Hematopoietic multipotent progenitor cell (in vitro differentiated cells): Measurements from ENCODE around the gene LRRC47. TPM values are rescaled to one million over a fixed set of nuclear protein-coding genes. Genes with fewer than 3 reads are reported as not detected.
"Not testable (repeated sequence)": the region's sequence is repeated elsewhere in the genome, so short reads cannot be mapped to it uniquely, and the experiment has no call there.

ENCODE experiments used
- DNase-seq, 3 donors: peaks; one replicate each; pipeline ENCODE4 v3.0.0-alpha.2; 2011 to 2015; ENCODE audit warnings: low read depth in 2 of 3, low spot score in 2 of 3
- total RNA-seq: library from RNA; depleted of rRNA; stranded (reverse); fragments of >200 nt; gene quantifications from one replicate; pipeline ENCODE4 v1.2.3, GENCODE V29; 2012

LRRC47 gene
- total RNA-seq, 1 donor = 27.7 TPM

DNA sequence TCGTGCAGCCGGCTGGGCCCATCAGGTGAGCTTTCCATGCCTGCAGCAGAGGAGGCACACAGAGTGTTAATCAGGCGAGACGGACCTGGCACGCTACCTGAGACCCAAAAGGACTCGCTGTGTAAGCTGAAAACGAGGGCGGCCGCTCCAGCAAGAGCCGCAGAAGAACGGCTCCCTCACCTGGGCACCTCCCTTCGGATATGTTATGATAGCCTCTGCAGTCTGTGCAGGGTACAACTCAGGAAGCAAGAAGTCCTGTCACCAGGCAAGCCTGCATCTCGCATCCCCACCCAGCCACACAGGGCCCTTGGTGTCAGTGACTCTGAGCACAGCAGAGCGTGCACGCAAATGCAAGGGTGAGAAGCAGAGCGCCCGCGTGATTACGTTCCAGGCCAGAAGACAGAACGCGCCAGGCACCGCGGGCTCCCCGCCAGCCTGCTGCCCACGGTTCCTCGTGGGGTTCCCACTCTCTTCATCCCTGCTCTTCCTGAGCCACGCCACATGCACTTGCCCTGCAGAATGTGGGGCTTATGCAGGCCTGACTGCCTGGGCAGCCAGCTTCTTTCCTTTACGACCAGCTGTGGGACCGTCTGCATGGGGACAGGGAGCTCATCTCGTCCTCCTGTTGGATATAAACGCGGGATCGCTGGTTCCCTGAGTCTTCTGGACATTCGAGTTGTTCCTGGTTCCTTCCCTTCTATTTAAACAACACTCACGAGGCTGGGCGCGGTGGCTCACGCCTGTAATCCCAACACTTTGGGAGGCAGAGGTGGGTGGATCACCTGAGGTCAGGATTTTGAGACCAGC, 20.2 kb upstream of the LRRC47 start:
- no peak for DNase-seq

DNA sequence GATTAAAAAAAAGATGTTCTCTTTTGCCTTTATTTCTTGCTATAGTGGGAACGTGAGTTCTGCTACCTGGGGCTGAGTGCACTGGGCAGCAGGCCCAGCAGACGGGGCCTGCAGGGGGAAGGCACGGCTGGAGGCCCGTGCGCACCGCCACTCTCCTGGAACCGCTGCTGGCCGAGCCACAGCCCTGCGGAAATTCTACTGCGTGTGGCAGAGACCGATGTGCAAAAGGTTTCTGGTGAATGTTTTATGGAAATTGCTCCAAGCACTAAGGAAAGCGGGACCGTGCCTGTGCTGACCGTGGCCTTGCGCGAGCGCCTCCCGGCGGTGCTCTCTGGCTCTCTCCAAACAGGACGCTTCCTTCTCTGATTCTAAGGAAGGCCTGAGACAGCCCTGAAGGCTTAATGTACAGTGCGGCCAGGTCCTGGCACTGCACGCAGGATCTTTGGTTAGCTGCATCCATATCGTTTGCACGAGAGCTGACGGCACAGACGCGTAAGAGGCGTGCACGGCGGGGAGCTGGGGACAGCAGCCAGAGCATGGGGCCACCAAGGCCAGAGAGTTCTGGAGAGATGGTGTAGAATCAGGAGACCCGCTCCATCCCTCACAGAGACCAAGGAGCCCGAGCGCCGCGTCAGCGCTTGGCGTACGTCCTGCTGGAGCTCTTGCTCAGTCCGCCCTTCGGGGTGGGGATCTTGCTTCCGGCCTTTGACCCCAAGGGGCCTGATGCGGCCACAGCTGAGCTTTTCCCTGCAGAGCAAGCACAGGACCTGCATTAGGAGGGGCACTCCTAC, 18.7 kb upstream of the LRRC47 start:
- no peak for DNase-seq

DNA sequence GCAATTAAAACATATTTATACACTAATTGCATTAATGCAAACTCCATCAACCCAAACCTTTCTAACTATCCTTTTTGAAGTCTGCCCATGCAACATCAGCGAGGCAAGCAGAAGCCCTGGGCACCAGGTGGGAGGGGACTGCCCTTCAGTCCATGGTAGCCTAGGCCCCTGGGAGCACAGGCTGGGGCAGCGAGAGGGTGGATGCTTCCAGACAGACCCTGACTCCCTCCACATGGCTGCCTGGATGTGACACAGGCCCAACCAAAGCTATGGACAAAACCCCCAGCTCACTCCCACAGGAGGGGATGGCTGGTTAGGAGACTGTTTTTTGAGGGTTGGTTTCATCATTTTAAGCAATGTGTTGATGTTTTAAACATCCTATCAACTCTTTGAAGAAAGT, 17.8 kb upstream of the LRRC47 start:
- DNase-seq = no peak

DNA sequence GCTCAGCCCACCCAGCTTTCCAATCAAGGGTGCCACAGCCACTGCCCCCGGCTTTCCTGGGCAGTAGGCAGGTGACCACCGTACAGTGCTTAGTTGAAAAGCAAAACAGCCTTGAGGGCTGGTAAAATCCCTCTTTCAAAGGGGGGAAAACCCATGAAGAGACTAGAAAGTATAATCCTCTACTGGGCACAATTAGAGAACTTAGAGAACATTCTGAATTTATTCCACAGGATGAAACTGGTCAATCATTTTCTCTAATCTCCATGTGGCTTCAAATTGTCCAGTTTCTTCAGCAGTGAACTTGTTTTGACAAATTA, 15.3 kb upstream of the LRRC47 start:
- no peak for DNase-seq

DNA sequence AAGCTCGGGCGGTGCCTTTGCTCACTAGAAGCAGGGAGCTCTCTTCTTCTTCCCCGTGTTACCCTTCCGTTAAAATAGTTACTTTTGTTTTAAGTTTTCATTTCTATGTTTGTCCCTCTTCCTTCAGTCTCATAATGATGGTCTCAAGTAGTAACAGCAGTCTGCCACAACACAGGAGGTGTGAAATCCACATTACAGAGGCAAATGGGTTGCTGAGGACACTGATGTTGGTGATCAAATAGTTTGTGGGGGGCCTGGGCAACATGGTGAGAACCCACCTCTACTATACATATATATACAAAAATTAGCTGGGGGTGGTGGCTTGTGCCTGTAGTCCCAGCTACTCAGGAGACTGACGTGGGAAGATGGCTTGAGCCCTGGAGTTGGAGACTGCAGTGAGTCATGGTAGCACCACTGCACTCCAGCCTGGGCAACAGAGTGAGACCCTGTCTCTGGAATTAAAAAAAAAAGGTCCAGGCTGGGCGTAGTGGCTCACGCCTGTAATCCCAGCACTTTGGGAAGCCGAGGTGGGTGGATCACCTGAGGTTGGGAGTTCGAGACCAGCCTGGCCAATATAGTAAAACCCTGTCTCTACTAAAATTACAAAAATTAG, 14.0 kb upstream of the LRRC47 start:
- not testable (repeated sequence) for DNase-seq

DNA sequence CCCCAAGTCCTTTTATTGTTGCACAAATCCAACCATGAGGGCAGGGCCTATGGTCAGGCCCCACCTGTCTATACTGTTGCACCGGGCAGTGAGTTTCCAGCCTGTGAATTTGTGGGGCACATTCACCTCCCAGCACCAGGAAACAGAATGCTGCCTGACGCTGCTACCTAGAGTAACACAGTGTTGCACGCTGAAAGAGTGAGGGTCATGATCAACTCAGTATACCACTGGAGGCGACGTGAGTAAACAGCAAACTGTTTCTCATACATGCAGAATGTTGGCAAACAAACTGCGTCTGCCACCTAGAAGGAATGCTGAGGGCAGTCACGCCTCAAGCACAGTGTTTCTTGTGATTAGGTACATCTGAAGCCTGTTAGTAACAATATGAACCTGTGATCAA, 13.4 kb upstream of the LRRC47 start:
- no peak for DNase-seq

DNA sequence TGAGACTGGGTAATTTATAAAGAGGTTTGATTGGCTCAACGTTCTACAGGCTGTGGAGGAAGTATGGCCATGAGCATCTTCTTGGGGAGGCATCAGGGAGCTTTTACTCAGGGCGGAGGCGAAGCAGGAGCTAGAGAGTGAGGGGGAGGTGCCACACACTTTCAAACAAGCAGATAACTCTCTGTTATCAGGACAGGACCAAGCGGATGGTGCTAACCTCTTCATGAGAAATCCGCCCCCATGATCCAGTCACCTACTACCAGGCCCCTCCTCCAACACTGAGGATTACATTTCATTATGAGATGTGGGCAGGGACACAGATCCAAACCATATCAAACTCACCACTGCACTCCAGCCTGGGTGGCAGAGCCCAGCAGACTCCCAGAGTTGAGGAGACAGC, 11.5 kb upstream of the LRRC47 start:
- DNase-seq = no peak

- DNase-seq = no peak
Measured at GRCh38 chr1:3805038-3805437, 8.7 kb upstream of the LRRC47 start.

GRCh38 chr1:3804627-3804944, 8.3 kb upstream of the LRRC47 start:
- DNase-seq = not testable (repeated sequence)

- DNase-seq = no peak
Measured at GRCh38 chr1:3803905-3804626, 7.8 kb upstream of the LRRC47 start.

DNA sequence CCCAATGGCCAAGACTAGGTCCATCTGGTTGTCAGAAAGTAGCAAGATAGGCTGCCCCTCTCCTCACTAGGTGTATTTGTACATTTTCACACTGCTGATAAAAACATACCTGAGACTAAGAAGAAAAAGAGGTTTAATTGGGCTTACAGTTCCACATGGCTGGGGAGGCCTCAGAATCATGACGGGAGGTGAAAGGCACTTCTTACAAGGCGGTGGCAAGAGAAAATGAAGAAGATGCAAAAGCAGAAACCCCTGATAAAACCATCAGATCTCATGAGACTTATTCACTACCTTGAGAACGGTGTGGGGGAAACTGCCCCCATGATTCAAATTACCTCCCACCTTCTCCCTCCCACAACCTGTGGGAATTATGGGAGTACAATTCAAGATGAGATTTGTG, 4.5 kb upstream of the LRRC47 start:
- not testable (repeated sequence) for DNase-seq

DNA sequence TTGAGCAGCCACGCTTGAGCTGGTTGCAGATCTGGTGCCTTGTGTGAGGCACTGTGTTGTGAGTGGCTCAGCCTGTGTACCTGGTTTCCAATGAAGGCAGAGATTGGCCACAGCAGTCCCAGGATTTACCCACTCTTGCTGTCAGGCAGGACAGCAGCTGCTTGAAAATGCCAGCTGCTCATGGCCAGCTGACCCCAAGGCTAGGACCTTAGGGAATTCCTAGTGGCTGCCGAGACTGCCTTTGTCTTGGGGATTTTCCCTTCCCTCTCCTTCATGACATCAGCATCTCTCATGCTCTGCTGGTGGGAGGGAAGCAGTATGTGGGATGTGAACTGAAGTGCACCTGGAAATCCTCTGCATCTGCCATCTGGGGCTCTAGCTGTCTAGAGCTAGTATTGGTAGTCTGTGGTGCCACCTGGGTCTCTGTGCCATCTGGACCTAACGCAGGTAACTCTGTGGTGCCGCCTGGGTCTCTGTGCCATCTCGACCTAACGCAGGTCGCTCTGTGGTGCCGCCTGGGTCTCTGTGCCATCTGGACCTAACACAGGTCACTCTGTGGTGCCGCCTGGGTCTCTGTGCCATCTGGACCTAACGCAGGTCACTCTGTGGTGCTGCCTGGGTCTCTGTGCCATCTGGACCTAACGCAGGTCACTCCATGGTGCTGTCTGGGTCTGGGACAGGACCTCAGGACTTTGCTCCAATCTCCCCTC, 3.8 kb upstream of the LRRC47 start:
- DNase-seq = no peak

DNA sequence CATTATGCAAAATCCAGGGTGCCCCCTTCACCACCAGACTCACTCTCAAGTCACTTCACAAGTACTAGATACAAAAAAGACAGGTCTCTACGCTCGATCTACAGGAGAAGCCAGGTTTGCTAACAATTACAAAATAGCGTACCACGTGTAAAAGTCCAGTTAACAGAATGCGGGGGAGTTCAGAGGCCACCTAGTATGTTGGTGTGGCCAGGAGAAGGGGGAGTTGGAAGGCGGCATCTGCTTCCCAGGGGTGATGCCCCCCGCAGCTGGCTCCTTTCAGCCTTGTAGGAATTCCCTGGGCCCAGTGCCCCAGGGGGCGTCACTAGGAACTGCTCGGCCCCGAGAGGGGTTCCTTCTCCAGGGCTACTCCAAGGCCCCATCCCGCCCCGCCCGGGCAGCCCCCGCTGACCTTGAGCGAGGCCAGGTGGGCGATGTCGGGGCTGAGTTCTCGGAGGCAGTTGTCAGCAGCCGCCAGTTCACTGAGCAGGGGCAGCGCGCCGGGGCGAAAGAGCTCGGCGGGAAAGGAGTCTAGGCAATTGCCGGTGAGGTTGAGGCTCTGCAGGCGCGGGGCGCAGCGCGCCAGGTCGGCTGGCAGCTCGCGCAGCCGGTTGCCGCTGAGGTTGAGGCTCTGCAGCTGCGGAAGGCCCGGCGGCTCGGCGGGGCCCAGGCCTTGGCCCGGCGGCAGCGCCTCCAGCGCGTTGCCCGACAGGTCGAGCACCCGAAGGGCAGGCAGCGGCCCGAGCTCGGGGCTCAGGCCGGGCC, 664 bp downstream of the LRRC47 start:
- no peak for DNase-seq

DNA sequence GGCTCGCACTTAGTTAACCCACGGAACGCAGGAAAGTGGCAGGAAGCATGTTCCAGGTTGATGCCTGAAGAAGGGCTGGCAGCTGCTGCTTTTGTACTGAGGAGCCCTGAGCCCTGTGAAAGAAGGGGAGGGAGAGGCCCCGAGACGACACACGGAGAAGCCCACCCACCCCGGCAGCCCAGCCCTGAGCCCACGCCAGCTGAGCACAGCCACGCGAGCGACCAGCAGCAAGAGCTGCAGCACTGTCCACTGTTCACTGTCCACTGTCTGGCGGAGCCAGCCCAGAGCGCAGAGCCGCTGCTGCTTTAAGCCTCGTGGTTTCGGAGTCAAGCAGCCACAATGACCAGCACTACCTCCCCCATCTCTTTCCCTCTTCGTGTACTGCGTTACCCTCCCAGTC, 5.3 kb downstream of the LRRC47 start:
- no peak for DNase-seq

DNA sequence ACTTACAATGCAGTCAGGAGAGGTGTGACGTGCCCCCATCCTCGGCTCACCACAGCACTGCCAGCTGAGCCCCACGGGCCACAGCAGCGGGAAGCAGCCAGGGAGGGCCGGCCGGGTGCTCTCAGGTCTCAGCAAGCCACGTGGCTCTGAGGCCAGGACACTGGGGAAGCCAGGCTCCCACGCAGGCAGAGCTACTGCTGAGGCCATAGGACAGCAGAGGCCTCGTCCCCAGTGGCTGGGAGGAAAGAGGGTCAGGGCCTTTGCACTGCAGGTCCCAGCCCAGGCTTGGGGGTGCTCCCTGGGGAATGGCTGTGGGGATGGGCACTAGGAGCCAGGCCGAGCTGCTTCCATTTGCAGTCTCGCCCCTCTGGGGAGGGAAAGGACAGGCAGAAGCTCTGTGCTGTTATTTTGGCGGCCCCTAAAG, 5.8 kb downstream of the LRRC47 start:
- DNase-seq = no peak

DNA sequence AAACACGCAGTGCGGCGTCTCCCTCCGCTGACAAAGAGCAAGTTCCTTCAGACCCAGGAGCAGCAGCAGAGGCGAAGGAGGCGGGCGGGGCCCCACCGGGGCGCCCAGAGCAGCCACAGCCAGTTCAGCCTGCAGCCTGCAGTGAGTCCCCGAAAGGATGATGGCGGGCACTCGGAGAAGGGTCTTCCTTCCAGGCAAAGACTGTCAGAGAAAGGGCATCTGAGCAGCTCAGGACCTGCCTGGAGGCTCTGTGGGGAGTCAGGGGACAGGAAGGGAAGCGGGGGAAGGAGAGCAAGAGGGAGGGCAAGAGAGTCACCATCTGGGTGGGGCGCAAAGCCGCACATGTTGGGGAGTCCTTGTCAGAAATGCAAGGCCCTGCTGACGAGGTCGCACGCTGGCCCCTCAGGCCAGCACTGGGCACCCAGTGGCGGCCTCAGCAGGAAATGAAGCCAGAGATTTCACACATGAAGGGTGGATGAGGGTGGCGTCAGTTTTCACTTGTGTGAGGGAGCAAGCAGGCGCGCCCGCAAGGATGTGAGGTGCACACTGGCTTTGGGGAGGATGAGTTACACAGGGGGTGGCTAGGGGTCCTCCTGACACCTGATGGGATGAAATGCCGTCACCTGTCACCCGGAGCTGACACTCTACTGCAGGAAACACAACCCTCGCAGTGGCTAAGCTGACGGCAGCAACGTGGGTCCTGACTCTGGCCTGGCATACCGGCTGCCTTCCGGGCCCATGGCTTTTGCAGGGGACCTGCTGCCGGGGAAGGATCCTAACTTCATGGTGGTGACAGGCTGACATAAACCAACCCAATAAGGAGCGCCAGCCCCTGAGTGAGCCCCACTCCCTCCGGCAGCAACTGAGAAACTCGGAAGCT, 6.6 kb downstream of the LRRC47 start:
- DNase-seq = no peak

- no peak for DNase-seq
Measured at GRCh38 chr1:3788756-3789420, 7.4 kb downstream of the LRRC47 start.
